Neural cell (in vitro differentiated cells): Measurements from ENCODE around the gene RETREG1. TPM values are rescaled to one million over a fixed set of nuclear protein-coding genes. Genes with fewer than 3 reads are reported as not detected.

Source experiments
- H2AFZ ChIP-seq: fragments of 200-600, 300-800 bp; sonication (generic), shearing (Covaris generic); 2 replicates; pipeline ENCODE4 v1.6.0; 2014; ENCODE audit warnings: low read depth, mild to moderate bottlenecking, antibody characterized with exemption, low read length, moderate library complexity
- H3F3A ChIP-seq: fragments of 200-600 bp; shearing (Covaris generic); 2 replicates; pipeline ENCODE4 v1.6.1; 2016; ENCODE audit warnings: mild to moderate bottlenecking, moderate library complexity, mixed read lengths, antibody characterized with exemption, low read length; ENCODE audit not compliant: insufficient read depth, poor library complexity, severe bottlenecking
- H3K27ac ChIP-seq: fragments of 200-600, 300-800 bp; sonication (generic), shearing (Covaris generic); 2 replicates; pipeline ENCODE4 v1.5.1; 2014; ENCODE audit warnings: mild to moderate bottlenecking, low read length, moderate library complexity
- H3K27me3 ChIP-seq: fragments of 300-800, 200-600 bp; sonication (generic), shearing (Covaris generic); 2 replicates; pipeline ENCODE4 v1.6.0; 2014; ENCODE audit warnings: mild to moderate bottlenecking, low read depth, low read length, moderate library complexity; ENCODE audit not compliant: insufficient read depth
- H3K36me3 ChIP-seq: fragments of 300-800, 200-600 bp; sonication (generic), shearing (Covaris generic); 2 replicates; pipeline ENCODE4 v1.5.1; 2014; ENCODE audit warnings: mild to moderate bottlenecking, antibody characterized with exemption, low read length, moderate library complexity; ENCODE audit not compliant: insufficient read depth
- H3K4me2 ChIP-seq: fragments of 300-800, 200-600 bp; sonication (generic), shearing (Covaris generic); 2 replicates; pipeline ENCODE4 v1.6.0; 2014; ENCODE audit warnings: mild to moderate bottlenecking, low read length
- H3K4me3 ChIP-seq: fragments of 300-800, 200-600 bp; sonication (generic), shearing (Covaris generic); 2 replicates; pipeline ENCODE4 v1.5.1; 2014; ENCODE audit warnings: mild to moderate bottlenecking, low read length, moderate library complexity
- H3K79me2 ChIP-seq: fragments of 200-600 bp; shearing (Covaris generic); replicated peaks from 2 replicates; pipeline ENCODE4 v1.6.0; 2014; ENCODE audit warnings: mild to moderate bottlenecking, low read length, moderate library complexity; ENCODE audit not compliant: insufficient read depth
- H3K9ac ChIP-seq: fragments of 300-800, 200-600 bp; sonication (generic), shearing (Covaris generic); 2 replicates; pipeline ENCODE4 v1.6.1; 2016; ENCODE audit warnings: mild to moderate bottlenecking, low read length, mixed read lengths
- H3K9me2 ChIP-seq: fragments of 200-600 bp; shearing (Covaris generic); 2 replicates; pipeline ENCODE4 v1.6.1; 2016; ENCODE audit warnings: mild to moderate bottlenecking, low read length, mixed read lengths; ENCODE audit not compliant: insufficient read depth
- H3K9me3 ChIP-seq: fragments of 200-600, 300-800 bp; sonication (generic), shearing (Covaris generic); 2 replicates; pipeline ENCODE4 v1.6.1; 2016; ENCODE audit warnings: mild to moderate bottlenecking, mixed run types, low read length, moderate library complexity, mixed read lengths
- H4K20me1 ChIP-seq: fragments of 200-600 bp; shearing (Covaris generic); 2 replicates; pipeline ENCODE4 v1.6.1; 2016; ENCODE audit warnings: mild to moderate bottlenecking, mixed run types; ENCODE audit not compliant: insufficient read depth
- EP300 ChIP-seq: fragments of 450-650 bp; conservative IDR thresholded peaks from 2 replicates; pipeline ENCODE4 v1.6.1; 2014; ENCODE audit warnings: antibody characterized with exemption, mild to moderate bottlenecking, moderate library complexity; ENCODE audit not compliant: poor library complexity, severe bottlenecking
- EZH2 ChIP-seq: fragments of 200-600, 300-800 bp; shearing (Covaris generic), sonication (generic); IDR thresholded peaks from 2 replicates; pipeline ENCODE4 v1.6.1; 2014; ENCODE audit warnings: antibody characterized with exemption, low read length, borderline replicate concordance, mild to moderate bottlenecking; ENCODE audit not compliant: insufficient read depth, poor library complexity, severe bottlenecking
- MXI1 ChIP-seq: fragments of 450-650 bp; conservative IDR thresholded peaks from 2 replicates; pipeline ENCODE4 v1.6.1; 2014; ENCODE audit warnings: antibody characterized with exemption, mild to moderate bottlenecking; ENCODE audit not compliant: poor library complexity, severe bottlenecking
- POLR2AphosphoS5 ChIP-seq: IDR thresholded peaks from 2 replicates; pipeline ENCODE4 v1.6.1; 2012
- RAD21 ChIP-seq: fragments of 450-650 bp; conservative IDR thresholded peaks from 2 replicates; pipeline ENCODE4 v1.6.1; 2014; ENCODE audit warnings: antibody characterized with exemption, mild to moderate bottlenecking, moderate library complexity
- SMC3 ChIP-seq: fragments of 450-650 bp; conservative IDR thresholded peaks from 2 replicates; pipeline ENCODE4 v1.6.1; 2014; ENCODE audit warnings: antibody characterized with exemption, mild to moderate bottlenecking, moderate library complexity; ENCODE audit not compliant: poor library complexity
- TAF1 ChIP-seq: IDR thresholded peaks from 2 replicates; pipeline ENCODE4 v1.6.1; 2012; ENCODE audit warnings: low read depth
- polyA plus RNA-seq: library from polyadenylated mRNA; depleted of rRNA; stranded (reverse); fragments of >200 nt; gene quantifications from 2 replicates; pipeline ENCODE4 v1.2.3, GENCODE V29; 2014
- TF ChIP-seq, protein P1 (sequence below): fragments of 450-650 bp; IDR thresholded peaks from 2 replicates; pipeline ENCODE4 v1.5.1; 2014; ENCODE audit warnings: antibody characterized with exemption, mild to moderate bottlenecking, moderate library complexity; ENCODE audit not compliant: poor library complexity, severe bottlenecking
- TF ChIP-seq, protein P2 (sequence below): IDR thresholded peaks from 2 replicates; pipeline ENCODE4 v1.6.1; 2012; ENCODE audit warnings: borderline replicate concordance

The RETREG1 gene
- polyA plus RNA-seq, 1 donor from 2014 or later: 25.4 TPM

DNA sequence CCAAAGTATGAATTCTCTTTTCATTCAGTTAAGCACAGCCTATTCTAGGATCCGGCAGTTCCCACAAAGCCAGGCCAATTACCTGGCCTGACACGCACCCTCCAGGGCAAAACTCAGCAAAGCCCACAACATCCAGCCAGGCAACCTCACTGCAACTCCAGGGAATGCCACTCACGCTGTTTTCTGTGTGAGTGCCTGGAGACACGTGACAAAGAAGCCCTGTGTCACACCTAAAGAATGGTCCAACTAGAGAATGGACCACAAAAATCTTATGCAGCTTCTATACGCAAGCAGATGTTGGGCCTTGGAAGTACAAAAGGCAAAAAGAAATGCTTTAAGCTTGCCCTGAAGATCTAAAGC, 20.2 kb downstream of the RETREG1 start:
- H4K20me1 ChIP-seq: no peaks in the 10 kb centered on the region
- H3K9me2 ChIP-seq: no peaks in the 10 kb centered on the region
- no peak overlapping the region for H2AFZ ChIP-seq
- H3K9me3 ChIP-seq: no peaks in the 10 kb centered on the region
- no peaks in the 10 kb centered on the region for H3K79me2 ChIP-seq
- no peak overlapping the region for H3K4me2 ChIP-seq
- H3K27me3 ChIP-seq: no peaks in the 10 kb centered on the region
- H3K27ac ChIP-seq: no peak overlapping the region
- no peak overlapping the region for H3K4me3 ChIP-seq
- H3K9ac ChIP-seq: no peak overlapping the region
- no peaks in the 10 kb centered on the region for H3K36me3 ChIP-seq
- TF ChIP-seq EP300 (no peak), TAF1 (no peak), POLR2AphosphoS5 (no peak), SMC3 (no peak), RAD21 (no peak), MXI1 (no peak), EZH2 (no peak)
- TF ChIP-seq, protein P1, sequence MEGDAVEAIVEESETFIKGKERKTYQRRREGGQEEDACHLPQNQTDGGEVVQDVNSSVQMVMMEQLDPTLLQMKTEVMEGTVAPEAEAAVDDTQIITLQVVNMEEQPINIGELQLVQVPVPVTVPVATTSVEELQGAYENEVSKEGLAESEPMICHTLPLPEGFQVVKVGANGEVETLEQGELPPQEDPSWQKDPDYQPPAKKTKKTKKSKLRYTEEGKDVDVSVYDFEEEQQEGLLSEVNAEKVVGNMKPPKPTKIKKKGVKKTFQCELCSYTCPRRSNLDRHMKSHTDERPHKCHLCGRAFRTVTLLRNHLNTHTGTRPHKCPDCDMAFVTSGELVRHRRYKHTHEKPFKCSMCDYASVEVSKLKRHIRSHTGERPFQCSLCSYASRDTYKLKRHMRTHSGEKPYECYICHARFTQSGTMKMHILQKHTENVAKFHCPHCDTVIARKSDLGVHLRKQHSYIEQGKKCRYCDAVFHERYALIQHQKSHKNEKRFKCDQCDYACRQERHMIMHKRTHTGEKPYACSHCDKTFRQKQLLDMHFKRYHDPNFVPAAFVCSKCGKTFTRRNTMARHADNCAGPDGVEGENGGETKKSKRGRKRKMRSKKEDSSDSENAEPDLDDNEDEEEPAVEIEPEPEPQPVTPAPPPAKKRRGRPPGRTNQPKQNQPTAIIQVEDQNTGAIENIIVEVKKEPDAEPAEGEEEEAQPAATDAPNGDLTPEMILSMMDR: no peak
- TF ChIP-seq, protein P2, sequence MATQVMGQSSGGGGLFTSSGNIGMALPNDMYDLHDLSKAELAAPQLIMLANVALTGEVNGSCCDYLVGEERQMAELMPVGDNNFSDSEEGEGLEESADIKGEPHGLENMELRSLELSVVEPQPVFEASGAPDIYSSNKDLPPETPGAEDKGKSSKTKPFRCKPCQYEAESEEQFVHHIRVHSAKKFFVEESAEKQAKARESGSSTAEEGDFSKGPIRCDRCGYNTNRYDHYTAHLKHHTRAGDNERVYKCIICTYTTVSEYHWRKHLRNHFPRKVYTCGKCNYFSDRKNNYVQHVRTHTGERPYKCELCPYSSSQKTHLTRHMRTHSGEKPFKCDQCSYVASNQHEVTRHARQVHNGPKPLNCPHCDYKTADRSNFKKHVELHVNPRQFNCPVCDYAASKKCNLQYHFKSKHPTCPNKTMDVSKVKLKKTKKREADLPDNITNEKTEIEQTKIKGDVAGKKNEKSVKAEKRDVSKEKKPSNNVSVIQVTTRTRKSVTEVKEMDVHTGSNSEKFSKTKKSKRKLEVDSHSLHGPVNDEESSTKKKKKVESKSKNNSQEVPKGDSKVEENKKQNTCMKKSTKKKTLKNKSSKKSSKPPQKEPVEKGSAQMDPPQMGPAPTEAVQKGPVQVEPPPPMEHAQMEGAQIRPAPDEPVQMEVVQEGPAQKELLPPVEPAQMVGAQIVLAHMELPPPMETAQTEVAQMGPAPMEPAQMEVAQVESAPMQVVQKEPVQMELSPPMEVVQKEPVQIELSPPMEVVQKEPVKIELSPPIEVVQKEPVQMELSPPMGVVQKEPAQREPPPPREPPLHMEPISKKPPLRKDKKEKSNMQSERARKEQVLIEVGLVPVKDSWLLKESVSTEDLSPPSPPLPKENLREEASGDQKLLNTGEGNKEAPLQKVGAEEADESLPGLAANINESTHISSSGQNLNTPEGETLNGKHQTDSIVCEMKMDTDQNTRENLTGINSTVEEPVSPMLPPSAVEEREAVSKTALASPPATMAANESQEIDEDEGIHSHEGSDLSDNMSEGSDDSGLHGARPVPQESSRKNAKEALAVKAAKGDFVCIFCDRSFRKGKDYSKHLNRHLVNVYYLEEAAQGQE: no peak
- H3F3A ChIP-seq: no peaks in the 10 kb centered on the region

DNA sequence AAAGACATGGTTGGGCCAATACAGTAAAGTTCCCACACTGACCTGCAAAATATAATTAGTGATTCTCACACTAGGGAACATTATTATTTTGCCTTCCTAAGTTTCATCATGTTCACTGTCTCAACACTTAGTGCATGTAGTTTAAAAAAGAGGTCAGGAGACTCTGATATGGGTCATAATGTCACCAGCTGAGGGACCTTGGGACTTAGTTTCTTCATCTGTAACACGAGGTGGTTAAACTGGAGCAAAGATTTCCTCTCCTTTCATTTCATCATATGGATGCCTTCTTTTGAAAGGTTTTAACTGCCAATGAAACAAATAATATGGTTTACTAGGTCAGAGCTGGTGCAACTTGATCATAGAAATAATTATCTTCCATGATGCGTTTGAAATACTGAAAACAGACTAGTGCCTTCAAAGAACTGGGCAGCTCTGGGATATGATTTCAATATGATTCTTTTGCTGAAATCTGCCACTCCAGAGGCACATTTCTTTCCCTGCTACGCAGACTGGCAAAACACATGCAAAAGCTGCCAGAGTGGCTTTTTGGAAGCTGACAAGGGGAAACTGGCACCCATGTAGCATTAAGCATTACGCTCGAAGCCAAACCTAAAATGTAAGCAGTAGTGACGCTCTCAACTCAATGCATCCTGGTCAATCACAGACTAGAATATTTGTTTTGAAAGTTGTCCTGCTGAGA, 20.8 kb downstream of the RETREG1 start:
- no peak overlapping the region for H3K4me2 ChIP-seq
- no peaks in the 10 kb centered on the region for H3K36me3 ChIP-seq
- H3K79me2 ChIP-seq: no peaks in the 10 kb centered on the region
- H3K9me3 ChIP-seq: no peaks in the 10 kb centered on the region
- H3K9ac ChIP-seq: no peak overlapping the region
- no peak overlapping the region for H2AFZ ChIP-seq
- no peaks in the 10 kb centered on the region for H3K27me3 ChIP-seq
- no peaks in the 10 kb centered on the region for H3K9me2 ChIP-seq
- H4K20me1 ChIP-seq: no peaks in the 10 kb centered on the region
- TF ChIP-seq EZH2: no peak
- TF ChIP-seq, protein P1: no peak
- H3K4me3 ChIP-seq: no peak overlapping the region
- H3K27ac ChIP-seq: no peak overlapping the region
- no peaks in the 10 kb centered on the region for H3F3A ChIP-seq
